Hepatocyte (in vitro differentiated cells): ENCODE results near the gene PAQR7.

ENCODE experiments used
- EZH2 ChIP-seq: fragments of 200-600 bp; sonication (generic); IDR thresholded peaks from 2 replicates; pipeline ENCODE4 v1.6.1; 2016; ENCODE audit warnings: antibody characterized with exemption, mild to moderate bottlenecking, borderline replicate concordance
- TF ChIP-seq, protein P1 (sequence below): fragments of 200-600 bp; sonication (generic); IDR thresholded peaks from 2 replicates; pipeline ENCODE4 v1.5.1; 2016; ENCODE audit warnings: antibody characterized with exemption, mild to moderate bottlenecking; ENCODE audit not compliant: poor library complexity

GRCh38 chr1:25861316-25862286, 13.9 kb downstream of the PAQR7 start:
- TF ChIP-seq, protein P1, sequence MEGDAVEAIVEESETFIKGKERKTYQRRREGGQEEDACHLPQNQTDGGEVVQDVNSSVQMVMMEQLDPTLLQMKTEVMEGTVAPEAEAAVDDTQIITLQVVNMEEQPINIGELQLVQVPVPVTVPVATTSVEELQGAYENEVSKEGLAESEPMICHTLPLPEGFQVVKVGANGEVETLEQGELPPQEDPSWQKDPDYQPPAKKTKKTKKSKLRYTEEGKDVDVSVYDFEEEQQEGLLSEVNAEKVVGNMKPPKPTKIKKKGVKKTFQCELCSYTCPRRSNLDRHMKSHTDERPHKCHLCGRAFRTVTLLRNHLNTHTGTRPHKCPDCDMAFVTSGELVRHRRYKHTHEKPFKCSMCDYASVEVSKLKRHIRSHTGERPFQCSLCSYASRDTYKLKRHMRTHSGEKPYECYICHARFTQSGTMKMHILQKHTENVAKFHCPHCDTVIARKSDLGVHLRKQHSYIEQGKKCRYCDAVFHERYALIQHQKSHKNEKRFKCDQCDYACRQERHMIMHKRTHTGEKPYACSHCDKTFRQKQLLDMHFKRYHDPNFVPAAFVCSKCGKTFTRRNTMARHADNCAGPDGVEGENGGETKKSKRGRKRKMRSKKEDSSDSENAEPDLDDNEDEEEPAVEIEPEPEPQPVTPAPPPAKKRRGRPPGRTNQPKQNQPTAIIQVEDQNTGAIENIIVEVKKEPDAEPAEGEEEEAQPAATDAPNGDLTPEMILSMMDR, result no peak
- no peak for TF ChIP-seq EZH2
